Vagina (tissue), 2 donors: Measurements from ENCODE around the gene ATF6B.
"Not testable (repeated sequence)": the region's sequence is repeated elsewhere in the genome, so short reads cannot be mapped to it uniquely, and the experiment has no call there.

Experiments used
- POLR2A ChIP-seq, 2 donors: fragments of 450-650 bp; IDR thresholded peaks; one replicate each; pipeline ENCODE4 v1.6.1; 2017; ENCODE audit warnings: antibody characterized with exemption in 2 of 2, mild to moderate bottlenecking in 2 of 2, moderate library complexity in 2 of 2
- TF ChIP-seq, protein P1 (sequence below), 3 experiments: fragments of 450-650 bp in 2 of 3; fragments of 200-600 bp in 1 of 3; sonication (generic) in 1 of 3; IDR thresholded peaks; one replicate each; pipeline ENCODE4 v1.5.1; 2017 to 2019; ENCODE audit warnings: antibody characterized with exemption in 3 of 3, mild to moderate bottlenecking in 2 of 3, moderate library complexity in 2 of 3

- TF ChIP-seq, protein P1, sequence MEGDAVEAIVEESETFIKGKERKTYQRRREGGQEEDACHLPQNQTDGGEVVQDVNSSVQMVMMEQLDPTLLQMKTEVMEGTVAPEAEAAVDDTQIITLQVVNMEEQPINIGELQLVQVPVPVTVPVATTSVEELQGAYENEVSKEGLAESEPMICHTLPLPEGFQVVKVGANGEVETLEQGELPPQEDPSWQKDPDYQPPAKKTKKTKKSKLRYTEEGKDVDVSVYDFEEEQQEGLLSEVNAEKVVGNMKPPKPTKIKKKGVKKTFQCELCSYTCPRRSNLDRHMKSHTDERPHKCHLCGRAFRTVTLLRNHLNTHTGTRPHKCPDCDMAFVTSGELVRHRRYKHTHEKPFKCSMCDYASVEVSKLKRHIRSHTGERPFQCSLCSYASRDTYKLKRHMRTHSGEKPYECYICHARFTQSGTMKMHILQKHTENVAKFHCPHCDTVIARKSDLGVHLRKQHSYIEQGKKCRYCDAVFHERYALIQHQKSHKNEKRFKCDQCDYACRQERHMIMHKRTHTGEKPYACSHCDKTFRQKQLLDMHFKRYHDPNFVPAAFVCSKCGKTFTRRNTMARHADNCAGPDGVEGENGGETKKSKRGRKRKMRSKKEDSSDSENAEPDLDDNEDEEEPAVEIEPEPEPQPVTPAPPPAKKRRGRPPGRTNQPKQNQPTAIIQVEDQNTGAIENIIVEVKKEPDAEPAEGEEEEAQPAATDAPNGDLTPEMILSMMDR (IDR thresholded peaks at IDR 0.05), result not testable (repeated sequence)
- TF ChIP-seq POLR2A (IDR thresholded peaks at IDR 0.05), result not testable (repeated sequence)
Measured at GRCh38 chr6:32144238-32144637, 16.2 kb upstream of the ATF6B start.
